ENCODE measurements around the gene POLA1. TPM values are rescaled to one million over a fixed set of nuclear protein-coding genes. Genes with fewer than 3 reads are reported as not detected.

The POLA1 gene
- total RNA-seq, 4 donors from 2014 or later: 12.0 to 15.6 (median 12.5) TPM

DNA sequence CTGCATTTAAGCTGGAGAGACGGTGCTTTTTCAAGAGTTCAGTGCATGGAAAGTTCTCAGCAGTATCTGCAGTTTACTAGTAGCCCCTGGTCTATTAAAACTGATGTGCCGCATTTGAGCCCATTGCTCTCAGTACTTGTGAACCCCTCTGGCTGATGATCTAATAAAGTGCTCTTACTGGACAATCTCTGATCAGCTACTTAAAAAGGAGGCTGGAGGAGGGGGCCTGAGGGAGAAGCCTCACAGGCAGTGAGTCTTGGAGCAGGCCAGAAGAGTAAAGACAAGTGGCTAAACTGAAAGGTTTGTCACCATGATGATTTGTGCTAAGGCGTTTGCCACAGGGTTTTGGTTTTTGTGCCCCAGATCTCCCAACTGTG is 183.6 kb downstream of the POLA1 start:
- TF ChIP-seq, protein P1, sequence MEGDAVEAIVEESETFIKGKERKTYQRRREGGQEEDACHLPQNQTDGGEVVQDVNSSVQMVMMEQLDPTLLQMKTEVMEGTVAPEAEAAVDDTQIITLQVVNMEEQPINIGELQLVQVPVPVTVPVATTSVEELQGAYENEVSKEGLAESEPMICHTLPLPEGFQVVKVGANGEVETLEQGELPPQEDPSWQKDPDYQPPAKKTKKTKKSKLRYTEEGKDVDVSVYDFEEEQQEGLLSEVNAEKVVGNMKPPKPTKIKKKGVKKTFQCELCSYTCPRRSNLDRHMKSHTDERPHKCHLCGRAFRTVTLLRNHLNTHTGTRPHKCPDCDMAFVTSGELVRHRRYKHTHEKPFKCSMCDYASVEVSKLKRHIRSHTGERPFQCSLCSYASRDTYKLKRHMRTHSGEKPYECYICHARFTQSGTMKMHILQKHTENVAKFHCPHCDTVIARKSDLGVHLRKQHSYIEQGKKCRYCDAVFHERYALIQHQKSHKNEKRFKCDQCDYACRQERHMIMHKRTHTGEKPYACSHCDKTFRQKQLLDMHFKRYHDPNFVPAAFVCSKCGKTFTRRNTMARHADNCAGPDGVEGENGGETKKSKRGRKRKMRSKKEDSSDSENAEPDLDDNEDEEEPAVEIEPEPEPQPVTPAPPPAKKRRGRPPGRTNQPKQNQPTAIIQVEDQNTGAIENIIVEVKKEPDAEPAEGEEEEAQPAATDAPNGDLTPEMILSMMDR (IDR thresholded peaks at IDR 0.05): no peak
- TF ChIP-seq POLR2A (IDR thresholded peaks at IDR 0.05) (no peak), POLR2AphosphoS5 (IDR thresholded peaks at IDR 0.05) (no peak), EP300 (IDR thresholded peaks at IDR 0.05) (no peak)
- no peaks in the 10 kb centered on the region for H3K4me1 ChIP-seq
- 65 to 100% methylated on average over 2 of the region's 3 CpGs for WGBS, 2 donors (ENCODE audit: low coverage in 1 of 2)
- no peak overlapping the region for H3K4me3 ChIP-seq
- H3K27ac ChIP-seq: no peak overlapping the region
- H3K36me3 ChIP-seq: no peaks in the 10 kb centered on the region
- no peaks in the 10 kb centered on the region for H3K27me3 ChIP-seq
- no peaks in the 10 kb centered on the region for H3K9me3 ChIP-seq
- no peak for ATAC-seq

DNA sequence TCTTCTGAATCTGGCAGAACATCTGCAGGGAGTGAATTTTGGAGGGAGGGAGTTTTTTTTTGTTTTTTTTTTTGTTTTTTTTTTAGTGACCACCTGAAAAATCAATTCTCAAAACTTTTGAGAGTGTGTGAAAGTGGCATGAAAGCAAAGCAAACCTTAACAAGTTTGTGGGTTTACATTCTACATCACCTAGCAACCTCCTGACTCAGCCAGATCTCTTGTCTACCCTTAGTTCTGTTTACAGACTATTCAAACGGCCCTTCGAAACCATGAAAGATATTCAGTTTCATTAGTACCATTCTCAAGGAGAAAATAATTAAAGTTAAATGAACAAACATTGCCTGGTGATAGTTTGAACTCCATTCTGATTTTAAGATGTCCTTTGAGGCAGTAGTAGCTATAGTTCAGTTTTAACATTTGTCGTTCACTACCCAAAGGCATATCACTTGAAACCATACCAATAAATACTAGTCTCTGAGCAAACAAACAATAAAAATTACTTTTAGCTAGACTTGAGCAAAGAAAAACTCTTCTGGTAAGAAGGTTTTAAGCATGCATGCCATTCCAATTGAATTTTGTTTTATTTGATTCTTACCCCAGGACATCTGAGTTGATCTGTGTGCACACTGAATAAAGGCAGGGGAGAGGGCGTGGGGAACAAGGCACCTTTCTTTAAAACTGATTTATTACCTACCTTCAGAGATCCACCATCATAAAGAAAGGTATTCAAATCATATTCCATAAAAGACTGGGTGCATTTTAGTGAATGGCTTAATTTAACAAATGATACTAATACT is 184.3 kb downstream of the POLA1 start:
- no peaks in the 10 kb centered on the region for H3K9me3 ChIP-seq
- H3K27ac ChIP-seq: no peak overlapping the region
- H3K4me3 ChIP-seq: no peak overlapping the region
- ATAC-seq: no peak
- H3K36me3 ChIP-seq: no peaks in the 10 kb centered on the region
- H3K4me1 ChIP-seq: no peaks in the 10 kb centered on the region
- TF ChIP-seq, protein P1 (IDR thresholded peaks at IDR 0.05): no peak
- TF ChIP-seq POLR2A (IDR thresholded peaks at IDR 0.05): no peak
- TF ChIP-seq POLR2AphosphoS5 (IDR thresholded peaks at IDR 0.05): no peak
- no peak for TF ChIP-seq EP300 (IDR thresholded peaks at IDR 0.05)
- no peaks in the 10 kb centered on the region for H3K27me3 ChIP-seq
- 44 to 51% methylated on average over 4 of the region's 4 CpGs for WGBS, 2 donors (ENCODE audit: low coverage in 1 of 2)

DNA sequence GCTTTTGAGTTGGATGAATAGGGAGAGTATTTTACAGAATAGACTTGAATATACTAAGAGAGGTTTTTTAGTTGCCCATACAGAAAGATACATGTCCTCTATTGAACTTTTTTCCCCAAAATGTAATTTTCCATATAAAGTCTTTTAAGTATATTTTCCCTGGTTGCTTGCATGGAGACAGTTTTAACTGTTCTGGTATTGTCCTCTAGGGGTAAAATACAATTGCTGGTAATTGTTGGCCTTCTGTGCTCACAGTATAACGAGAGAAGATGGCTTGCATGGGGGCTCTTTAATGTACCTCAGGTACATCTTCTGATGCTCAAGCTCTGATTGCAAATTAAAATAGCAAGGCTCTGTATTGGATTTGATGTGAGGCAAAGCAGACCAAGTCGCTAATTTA is 186.0 kb downstream of the POLA1 start:
- no peak for TF ChIP-seq POLR2A (IDR thresholded peaks at IDR 0.05)
- 58 to 93% methylated on average over 2 of the region's 2 CpGs for WGBS, 2 donors (ENCODE audit: low coverage in 1 of 2)
- Histone ChIP-seq H3K36me3 (no peaks in the 10 kb centered on the region), H3K27ac (no peak overlapping the region), H3K27me3 (no peaks in the 10 kb centered on the region), H3K4me1 (no peaks in the 10 kb centered on the region), H3K4me3 (no peak overlapping the region), H3K9me3 (no peaks in the 10 kb centered on the region)
- no peak for ATAC-seq

DNA sequence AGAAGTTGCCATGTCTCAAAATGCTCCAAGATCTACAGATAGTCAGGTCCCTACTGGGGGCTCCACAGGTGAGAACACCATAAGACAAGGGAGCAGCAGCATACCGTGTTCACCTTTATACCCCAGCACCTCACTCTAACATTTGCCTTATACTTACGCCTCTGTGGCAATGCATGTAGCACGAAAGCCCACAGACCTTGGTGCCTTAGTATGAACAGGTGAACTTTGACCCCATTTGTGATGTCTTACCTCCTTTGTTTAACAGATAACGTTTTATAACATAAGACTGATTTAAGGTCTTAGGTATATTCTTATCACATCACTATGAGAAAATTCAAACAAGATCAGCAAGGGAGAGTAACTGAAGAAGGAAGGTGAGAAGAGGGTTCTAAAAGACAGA is 193.2 kb downstream of the POLA1 start:
- ATAC-seq: no peak
- Histone ChIP-seq H3K9me3 (no peaks in the 10 kb centered on the region), H3K27me3 (no peaks in the 10 kb centered on the region), H3K4me1 (no peaks in the 10 kb centered on the region), H3K36me3 (peaks cover 0 to 9% of the 10 kb centered on the region in 2 donors), H3K4me3 (no peak overlapping the region), H3K27ac (no peak overlapping the region)
- TF ChIP-seq, protein P1 (IDR thresholded peaks at IDR 0.05): no peak
- TF ChIP-seq POLR2A (IDR thresholded peaks at IDR 0.05): no peak
- TF ChIP-seq EP300 (IDR thresholded peaks at IDR 0.05): no peak
- no peak for TF ChIP-seq POLR2AphosphoS5 (IDR thresholded peaks at IDR 0.05)
- 75 to 77% methylated on average over 2 to 3 of the region's 4 CpGs for WGBS, 2 donors (ENCODE audit: low coverage in 1 of 2)

DNA sequence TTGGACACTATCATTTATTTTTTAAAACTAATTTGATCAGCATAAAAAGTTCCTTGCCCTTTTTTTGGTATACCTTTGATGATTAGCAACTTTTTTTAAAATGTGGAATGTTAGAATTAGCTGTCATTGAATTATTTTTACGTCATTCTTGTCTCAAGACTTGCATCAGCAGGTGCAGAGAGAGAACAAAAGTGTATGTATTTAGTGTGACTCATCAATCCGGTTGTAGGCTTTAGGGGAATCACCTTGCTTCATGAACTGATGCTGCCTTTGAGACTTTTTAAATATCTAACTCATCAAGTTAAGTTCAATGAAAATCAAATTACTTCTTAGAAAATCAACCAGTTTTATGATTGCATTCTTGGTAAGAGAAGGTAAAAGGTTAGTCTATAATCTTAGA is 197.0 kb downstream of the POLA1 start:
- H3K9me3 ChIP-seq: no peaks in the 10 kb centered on the region
- H3K36me3 ChIP-seq: peaks cover 0 to 9% of the 10 kb centered on the region in 2 donors
- H3K4me3 ChIP-seq: no peak overlapping the region
- no peaks in the 10 kb centered on the region for H3K4me1 ChIP-seq
- no peak overlapping the region for H3K27ac ChIP-seq
- no peaks in the 10 kb centered on the region for H3K27me3 ChIP-seq
- ATAC-seq: no peak
- TF ChIP-seq POLR2AphosphoS5 (IDR thresholded peaks at IDR 0.05): no peak
- TF ChIP-seq, protein P1 (IDR thresholded peaks at IDR 0.05): no peak
- TF ChIP-seq POLR2A (IDR thresholded peaks at IDR 0.05): no peak
- no peak for TF ChIP-seq EP300 (IDR thresholded peaks at IDR 0.05)
- 50 to 83% methylated on average over 1 to 2 of the region's 2 CpGs for WGBS, 2 donors (ENCODE audit: low coverage in 1 of 2)
